Spleen (tissue), 7 donors: ENCODE data around the gene SLC22A3.

Source experiments
- POLR2A ChIP-seq, 3 donors: fragments of 450-650 bp; IDR thresholded peaks; one replicate each; pipeline ENCODE4 v1.5.1; 2017; ENCODE audit warnings: antibody characterized with exemption in 3 of 3, mild to moderate bottlenecking in 1 of 3
- POLR2AphosphoS5 ChIP-seq, 3 donors: sonication (generic); formaldehyde crosslinking; IDR thresholded peaks; one replicate each; pipeline ENCODE4 v1.5.1; 2017; ENCODE audit warnings: antibody characterized with exemption in 3 of 3
- TF ChIP-seq, protein P1 (sequence below), 11 experiments: fragments of 200-600 bp in 7 of 11; fragments of 450-650 bp in 4 of 11; sonication (generic) in 4 of 11; IDR thresholded peaks in 8 of 11; conservative IDR thresholded peaks in 3 of 11; 1 replicate in 7 of 11; 2 replicates in 4 of 11; pipeline versions ENCODE4 v1.4.0 to v1.8.0; 2016 to 2021; ENCODE audit warnings: antibody characterized with exemption in 11 of 11, inconsistent platforms in 4 of 11, mild to moderate bottlenecking in 1 of 11
- donor health status: DM: no; HTN: no; CAD: no; lungs with moderate emphysema.
- donor health status: DM: no; HTN: no; CAD: no.
- donor health status: DM: no; HTN: no; CAD: no.

DNA sequence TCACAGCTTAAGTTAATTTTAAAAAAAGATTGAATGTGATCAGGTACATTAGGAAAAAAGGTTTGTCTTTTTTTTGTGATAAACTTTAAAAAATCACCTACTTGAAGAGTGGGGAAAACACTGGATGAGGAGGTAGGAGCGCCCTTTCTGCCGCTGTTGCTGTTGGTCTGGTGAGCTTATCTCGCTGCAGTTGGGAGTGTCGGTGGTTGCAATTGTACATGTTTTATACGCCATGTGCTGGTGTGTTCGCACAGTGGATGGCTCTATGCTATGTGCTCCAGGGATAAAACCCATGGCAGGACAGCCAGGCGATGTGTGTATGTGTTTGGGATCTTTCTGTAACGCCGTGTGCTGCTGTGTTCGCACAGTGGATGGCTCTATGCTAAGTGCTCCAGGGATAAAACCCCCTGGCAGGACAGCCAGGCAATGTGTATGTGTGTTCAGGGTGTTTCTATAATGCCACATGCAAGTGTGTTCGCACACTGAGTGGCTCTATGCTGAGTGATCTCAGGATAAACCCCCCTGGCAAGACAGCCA is 1.7 kb downstream of the SLC22A3 start:
- TF ChIP-seq POLR2AphosphoS5 (IDR thresholded peaks at IDR 0.05) (no peak), POLR2A (IDR thresholded peaks at IDR 0.05) (no peak)
- TF ChIP-seq, protein P1, sequence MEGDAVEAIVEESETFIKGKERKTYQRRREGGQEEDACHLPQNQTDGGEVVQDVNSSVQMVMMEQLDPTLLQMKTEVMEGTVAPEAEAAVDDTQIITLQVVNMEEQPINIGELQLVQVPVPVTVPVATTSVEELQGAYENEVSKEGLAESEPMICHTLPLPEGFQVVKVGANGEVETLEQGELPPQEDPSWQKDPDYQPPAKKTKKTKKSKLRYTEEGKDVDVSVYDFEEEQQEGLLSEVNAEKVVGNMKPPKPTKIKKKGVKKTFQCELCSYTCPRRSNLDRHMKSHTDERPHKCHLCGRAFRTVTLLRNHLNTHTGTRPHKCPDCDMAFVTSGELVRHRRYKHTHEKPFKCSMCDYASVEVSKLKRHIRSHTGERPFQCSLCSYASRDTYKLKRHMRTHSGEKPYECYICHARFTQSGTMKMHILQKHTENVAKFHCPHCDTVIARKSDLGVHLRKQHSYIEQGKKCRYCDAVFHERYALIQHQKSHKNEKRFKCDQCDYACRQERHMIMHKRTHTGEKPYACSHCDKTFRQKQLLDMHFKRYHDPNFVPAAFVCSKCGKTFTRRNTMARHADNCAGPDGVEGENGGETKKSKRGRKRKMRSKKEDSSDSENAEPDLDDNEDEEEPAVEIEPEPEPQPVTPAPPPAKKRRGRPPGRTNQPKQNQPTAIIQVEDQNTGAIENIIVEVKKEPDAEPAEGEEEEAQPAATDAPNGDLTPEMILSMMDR (IDR thresholded peaks at IDR 0.05 in 8 of 11, conservative IDR thresholded peaks at IDR 0.05 in 3 of 11), result no peak
